Smooth muscle cell (in vitro differentiated cells): Measurements from ENCODE around the gene IFNE. TPM values are rescaled to one million over a fixed set of nuclear protein-coding genes. Genes with fewer than 3 reads are reported as not detected.

Experiments used
- DNase-seq: peaks from one replicate; lab custom pipeline; 2025; ENCODE audit not compliant: unreplicated experiment; lab: John Stamatoyannopoulos, UW
- H2AFZ ChIP-seq: fragments of 200-600 bp; sonication (generic); 2 replicates; pipeline ENCODE4 v1.6.0; 2016; ENCODE audit warnings: antibody characterized with exemption, low read depth, mild to moderate bottlenecking
- H3F3A ChIP-seq: fragments of 200-600 bp; sonication (generic); 2 replicates; pipeline ENCODE4 v1.6.0; 2017; ENCODE audit warnings: antibody characterized with exemption, low read depth
- H3K27ac ChIP-seq: fragments of 200-600 bp; sonication (generic); 2 replicates; pipeline ENCODE4 v1.5.1; 2016; ENCODE audit warnings: low read depth, mild to moderate bottlenecking
- H3K27me3 ChIP-seq: fragments of 200-600 bp; sonication (generic); 2 replicates; pipeline ENCODE4 v1.6.1; 2016; ENCODE audit warnings: low read depth, mild to moderate bottlenecking
- H3K36me3 ChIP-seq: fragments of 200-600 bp; sonication (generic); 2 replicates; pipeline ENCODE4 v1.5.1; 2016; ENCODE audit warnings: low read depth
- H3K4me1 ChIP-seq: fragments of 200-600 bp; sonication (generic); 2 replicates; pipeline ENCODE4 v1.5.1; 2016; ENCODE audit warnings: low read depth
- H3K4me2 ChIP-seq: fragments of 200-600 bp; sonication (generic); 2 replicates; pipeline ENCODE4 v1.6.0; 2016; ENCODE audit warnings: mild to moderate bottlenecking
- H3K4me3 ChIP-seq: fragments of 200-600 bp; sonication (generic); 2 replicates; pipeline ENCODE4 v1.5.1; 2016; ENCODE audit warnings: mild to moderate bottlenecking
- H3K79me2 ChIP-seq: fragments of 200-600 bp; sonication (generic); 2 replicates; pipeline ENCODE4 v1.6.0; 2016; ENCODE audit warnings: low read depth, mild to moderate bottlenecking
- H3K9ac ChIP-seq: fragments of 200-600 bp; sonication (generic); 2 replicates; pipeline ENCODE4 v1.6.0; 2016; ENCODE audit warnings: low read depth
- H3K9me3 ChIP-seq: fragments of 200-600 bp; sonication (generic); replicated peaks from 2 replicates; pipeline ENCODE4 v1.5.1; 2016; ENCODE audit warnings: low read depth
- H4K20me1 ChIP-seq: fragments of 200-600 bp; sonication (generic); 2 replicates; pipeline ENCODE4 v1.6.0; 2016; ENCODE audit warnings: low read depth
- WGBS: methylation state at CpG from one replicate; pipeline ENCODE4 v1.1.7; 2016; ENCODE audit warnings: low lambda C conversion rate; 5-methylcytosine and 5-hydroxymethylcytosine counted together
- polyA plus RNA-seq: library from polyadenylated mRNA; unstranded; fragments of >200 nt; fragmentation: Nextera tagmentation; extraction: Ambion mirVana; gene quantifications from 2 replicates; pipeline ENCODE4 v1.2.1, GENCODE V29; 2016
- total RNA-seq: library from RNA; depleted of rRNA; stranded (reverse); fragments of >200 nt; gene quantifications from 2 replicates; pipeline ENCODE4 v1.2.3, GENCODE V29; 2014
- TF ChIP-seq, protein P1 (sequence below): fragments of 200-600 bp; sonication (generic); IDR thresholded peaks from 2 replicates; pipeline ENCODE4 v1.5.1; 2017; ENCODE audit warnings: borderline replicate concordance, mild to moderate bottlenecking, antibody characterized with exemption; ENCODE audit not compliant: insufficient read depth, poor library complexity, severe bottlenecking

Gene IFNE
- total and polyA plus RNA-seq, 2 experiments from 2014 or later: 1.2 TPM; not detected in 1

DNA sequence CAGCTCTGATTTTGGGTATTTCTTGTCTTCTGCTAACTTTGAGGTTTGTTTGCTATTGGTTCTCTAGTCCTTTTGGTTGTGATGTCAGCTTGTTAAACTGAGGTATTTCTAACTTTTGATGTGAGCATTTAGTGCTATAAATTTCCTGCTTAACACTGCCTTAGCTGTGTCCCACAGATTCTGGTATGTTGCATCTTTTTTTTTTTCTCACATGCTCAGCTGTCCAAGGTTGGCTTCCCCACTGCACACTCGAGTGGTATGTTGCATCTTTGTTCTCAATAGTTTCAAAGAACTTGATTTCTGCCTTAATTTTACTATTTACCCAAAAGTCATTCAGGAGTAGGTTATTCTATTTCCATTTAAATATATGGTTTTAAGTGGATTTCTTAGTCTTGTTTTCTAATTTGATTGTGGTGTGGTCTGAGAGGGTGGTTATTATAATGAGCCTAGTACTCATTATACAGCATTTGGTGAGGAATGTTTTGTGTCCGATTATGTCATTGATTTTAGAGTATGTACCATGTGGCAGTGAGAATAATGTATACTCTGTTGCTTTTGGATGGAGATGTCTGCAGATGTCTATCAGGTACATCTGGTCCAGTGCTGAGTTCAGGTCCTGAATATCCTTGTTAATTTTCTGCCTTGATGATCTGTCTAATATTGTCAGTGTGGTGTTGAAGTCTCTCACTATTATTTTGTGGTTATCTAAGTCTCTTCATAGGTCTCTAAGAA, 42.2 kb upstream of the IFNE start:
- Histone ChIP-seq H3K9ac (no peak overlapping the region), H3F3A (peaks cover 10% of the 10 kb centered on the region), H3K4me2 (no peak overlapping the region), H3K4me1 (no peaks in the 10 kb centered on the region), H3K4me3 (no peak overlapping the region), H2AFZ (no peak overlapping the region), H4K20me1 (peaks cover 4% of the 10 kb centered on the region), H3K9me3 (no peaks in the 10 kb centered on the region), H3K27ac (no peak overlapping the region), H3K79me2 (peaks cover 27% of the 10 kb centered on the region), H3K27me3 (no peaks in the 10 kb centered on the region), H3K36me3 (peaks cover 37% of the 10 kb centered on the region)
- TF ChIP-seq, protein P1, sequence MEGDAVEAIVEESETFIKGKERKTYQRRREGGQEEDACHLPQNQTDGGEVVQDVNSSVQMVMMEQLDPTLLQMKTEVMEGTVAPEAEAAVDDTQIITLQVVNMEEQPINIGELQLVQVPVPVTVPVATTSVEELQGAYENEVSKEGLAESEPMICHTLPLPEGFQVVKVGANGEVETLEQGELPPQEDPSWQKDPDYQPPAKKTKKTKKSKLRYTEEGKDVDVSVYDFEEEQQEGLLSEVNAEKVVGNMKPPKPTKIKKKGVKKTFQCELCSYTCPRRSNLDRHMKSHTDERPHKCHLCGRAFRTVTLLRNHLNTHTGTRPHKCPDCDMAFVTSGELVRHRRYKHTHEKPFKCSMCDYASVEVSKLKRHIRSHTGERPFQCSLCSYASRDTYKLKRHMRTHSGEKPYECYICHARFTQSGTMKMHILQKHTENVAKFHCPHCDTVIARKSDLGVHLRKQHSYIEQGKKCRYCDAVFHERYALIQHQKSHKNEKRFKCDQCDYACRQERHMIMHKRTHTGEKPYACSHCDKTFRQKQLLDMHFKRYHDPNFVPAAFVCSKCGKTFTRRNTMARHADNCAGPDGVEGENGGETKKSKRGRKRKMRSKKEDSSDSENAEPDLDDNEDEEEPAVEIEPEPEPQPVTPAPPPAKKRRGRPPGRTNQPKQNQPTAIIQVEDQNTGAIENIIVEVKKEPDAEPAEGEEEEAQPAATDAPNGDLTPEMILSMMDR: no peak
- DNase-seq: no peak
- 98% methylated on average over 2 of the region's 2 CpGs for WGBS

DNA sequence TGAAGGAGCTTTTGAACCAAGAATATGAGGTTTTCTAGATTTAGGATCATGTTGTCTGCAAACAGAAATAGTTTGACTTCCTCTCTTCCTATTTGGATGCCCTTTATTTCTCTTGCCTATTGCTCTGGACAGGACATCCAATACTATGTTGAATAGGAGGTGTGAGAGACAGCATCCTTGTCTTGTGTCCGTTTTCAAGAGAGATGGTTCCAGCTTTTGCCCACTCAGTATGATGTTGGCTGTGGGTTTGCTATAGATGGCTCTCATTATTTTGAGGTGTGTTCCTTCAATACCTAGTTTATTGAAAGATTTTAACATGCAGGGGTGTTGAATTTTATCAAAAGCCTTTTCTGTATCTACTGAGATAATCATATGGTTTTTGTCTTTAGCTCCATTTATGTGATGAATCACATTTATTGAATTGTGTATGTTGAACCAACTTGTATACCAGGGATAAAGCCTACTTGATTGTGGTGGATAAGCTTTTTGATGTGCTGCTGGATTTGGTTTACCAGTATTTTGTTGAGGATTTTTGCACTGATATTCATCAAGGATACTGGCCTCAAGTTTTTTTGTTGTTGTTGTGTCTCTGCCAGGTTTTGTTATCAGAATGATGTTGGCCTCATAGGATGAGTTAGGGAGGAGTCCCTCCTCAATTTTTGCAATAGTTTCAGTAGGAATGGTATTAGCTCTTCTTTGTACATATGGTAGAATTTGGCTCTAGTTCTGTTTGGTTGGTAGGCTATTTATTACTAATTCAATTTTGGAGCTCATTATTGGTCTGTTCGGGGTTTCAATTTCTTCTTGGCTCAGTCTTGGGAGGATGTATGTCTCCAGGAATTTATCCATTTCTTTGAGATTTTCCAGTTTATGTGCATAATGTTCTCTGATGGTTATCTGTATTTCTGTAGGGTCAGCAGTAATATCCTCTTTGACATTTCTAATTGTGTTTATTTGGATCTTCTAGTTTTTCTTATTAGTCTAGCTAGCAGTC, 41.2 kb upstream of the IFNE start:
- Histone ChIP-seq H3K79me2 (peaks cover 27% of the 10 kb centered on the region), H3K9me3 (no peaks in the 10 kb centered on the region), H3K27ac (no peak overlapping the region), H3K9ac (no peak overlapping the region), H3F3A (peaks cover 10% of the 10 kb centered on the region), H3K4me1 (no peaks in the 10 kb centered on the region), H3K27me3 (no peaks in the 10 kb centered on the region), H3K36me3 (peaks cover 29% of the 10 kb centered on the region), H3K4me2 (no peak overlapping the region), H2AFZ (no peak overlapping the region), H4K20me1 (peaks cover 4% of the 10 kb centered on the region), H3K4me3 (no peak overlapping the region)
- WGBS: 94% methylated on average over 2 of the region's 2 CpGs
- TF ChIP-seq, protein P1: no peak
- no peak for DNase-seq

GRCh38 chr9:21522348-21522747, 40.2 kb upstream of the IFNE start:
- Histone ChIP-seq H3K27me3 (no peaks in the 10 kb centered on the region), H2AFZ (no peak overlapping the region), H3K4me2 (no peak overlapping the region), H3K9me3 (no peaks in the 10 kb centered on the region), H3K79me2 (peaks cover 27% of the 10 kb centered on the region), H3K36me3 (peaks cover 26% of the 10 kb centered on the region), H3K4me1 (no peaks in the 10 kb centered on the region), H3F3A (peaks cover 10% of the 10 kb centered on the region), H4K20me1 (peaks cover under 1% of the 10 kb centered on the region), H3K27ac (no peak overlapping the region), H3K4me3 (no peak overlapping the region), H3K9ac (no peak overlapping the region)
- no peak for DNase-seq
- 95% methylated on average over 4 of the region's 4 CpGs for WGBS
- TF ChIP-seq, protein P1: no peak
